OCI-LY3 (cell line): Measurements from ENCODE around the gene CRLF2.

Source experiments
- H2AFZ ChIP-seq: fragments of 200-600, 300-600 bp; shearing (Covaris generic); 2 replicates; pipeline ENCODE4 v1.6.0; 2014; ENCODE audit warnings: antibody characterized with exemption, low read depth, low read length
- H3K27ac ChIP-seq: fragments of 200-600, 300-600 bp; sonication (generic); 2 replicates; pipeline ENCODE4 v1.5.1; 2014; ENCODE audit warnings: mild to moderate bottlenecking, low read length, moderate library complexity, mixed read lengths
- H3K27me3 ChIP-seq: fragments of 200-600, 300-600 bp; sonication (generic); 2 replicates; pipeline ENCODE4 v1.6.1; 2014; ENCODE audit warnings: low read depth, low read length, mixed read lengths
- H3K36me3 ChIP-seq: fragments of 200-600, 300-600 bp; sonication (generic); replicated peaks from 2 replicates; pipeline ENCODE3; 2014; ENCODE audit warnings: low read depth, low read length, mixed read lengths
- H3K4me1 ChIP-seq: fragments of 300-600, 200-600 bp; sonication (generic); 2 replicates; pipeline ENCODE4 v1.6.1; 2014; ENCODE audit warnings: low read length, mixed read lengths
- H3K4me2 ChIP-seq: fragments of 200-600, 300-600 bp; sonication (generic); 2 replicates; pipeline ENCODE4 v1.6.1; 2014; ENCODE audit warnings: low read length, mixed read lengths
- H3K4me3 ChIP-seq: fragments of 300-600, 200-600 bp; sonication (generic); 2 replicates; pipeline ENCODE4 v1.5.1; 2014; ENCODE audit warnings: antibody characterized with exemption, mild to moderate bottlenecking, low read length, moderate library complexity
- H3K79me2 ChIP-seq: fragments of 300-600, 200-600 bp; shearing (Covaris generic); 2 replicates; pipeline ENCODE4 v1.6.1; 2014; ENCODE audit warnings: mild to moderate bottlenecking, low read length, mixed read lengths
- H3K9ac ChIP-seq: fragments of 300-600, 200-600 bp; shearing (Covaris generic); 2 replicates; pipeline ENCODE4 v1.6.0; 2014; ENCODE audit warnings: mild to moderate bottlenecking, low read length, moderate library complexity
- H3K9me3 ChIP-seq: fragments of 200-600, 300-600 bp; shearing (Covaris generic); 2 replicates; pipeline ENCODE4 v1.6.1; 2014; ENCODE audit warnings: low read length, mixed read lengths; ENCODE audit not compliant: insufficient read depth
- H4K20me1 ChIP-seq: fragments of 200-600, 300-600 bp; sonication (generic); 2 replicates; pipeline ENCODE4 v1.6.1; 2016; ENCODE audit warnings: low read length, mixed read lengths; ENCODE audit not compliant: insufficient read depth
- CTCF ChIP-seq: fragments of 200-600, 300-600 bp; sonication (generic); IDR thresholded peaks from 2 replicates; pipeline ENCODE4 v1.5.1; 2014; ENCODE audit warnings: antibody characterized with exemption, low read length, low read depth
- EZH2phosphoT487 ChIP-seq: fragments of 200-600 bp; shearing (Covaris generic); IDR thresholded peaks from 2 replicates; pipeline ENCODE4 v1.6.1; 2018; ENCODE audit warnings: antibody characterized with exemption, mixed run types, low read depth

The CRLF2 gene

GRCh38 chrX:1215123-1215823, 2.8 kb upstream of the CRLF2 start:
- no peak overlapping the region for H3K9ac ChIP-seq
- H3K27me3 ChIP-seq: peaks cover 2% of the 10 kb centered on the region; the same call in 1 of the 2 replicates
- H2AFZ ChIP-seq: 0 out of 2 replicates have a peak overlapping the region, but pooled peaks have one; percentile 2
- H3K4me2 ChIP-seq: peak overlapping the region; percentile 60
- H4K20me1 ChIP-seq: no peaks in the 10 kb centered on the region
- peak overlapping the region; percentile 40 for H3K4me3 ChIP-seq
- peaks cover 8% of the 10 kb centered on the region for H3K36me3 ChIP-seq
- no peaks in the 10 kb centered on the region for H3K79me2 ChIP-seq
- H3K9me3 ChIP-seq: peaks cover 3% of the 10 kb centered on the region; the same call in 1 of the 2 replicates
- H3K4me1 ChIP-seq: peaks cover 35% of the 10 kb centered on the region
- peak overlapping the region; percentile 75 for H3K27ac ChIP-seq
- TF ChIP-seq EZH2phosphoT487: no peak
- no peak for TF ChIP-seq CTCF

GRCh38 chrX:1213971-1214370, 1.5 kb upstream of the CRLF2 start:
- Histone ChIP-seq H3K27me3 (no peaks in the 10 kb centered on the region), H3K79me2 (no peaks in the 10 kb centered on the region), H4K20me1 (no peaks in the 10 kb centered on the region), H3K27ac (no peak overlapping the region), H3K4me2 (no peak overlapping the region), H3K36me3 (peaks cover 14% of the 10 kb centered on the region), H3K4me1 (peaks cover 42% of the 10 kb centered on the region), H3K9me3 (no peaks in the 10 kb centered on the region), H3K9ac (no peak overlapping the region), H3K4me3 (no peak overlapping the region), H2AFZ (no peak overlapping the region)
- TF ChIP-seq CTCF (no peak), EZH2phosphoT487 (no peak)

GRCh38 chrX:1210844-1211243, 1.6 kb downstream of the CRLF2 start:
- TF ChIP-seq EZH2phosphoT487 (no peak), CTCF (no peak)
- no peaks in the 10 kb centered on the region for H4K20me1 ChIP-seq
- no peaks in the 10 kb centered on the region for H3K27me3 ChIP-seq
- no peak overlapping the region for H3K27ac ChIP-seq
- no peaks in the 10 kb centered on the region for H3K79me2 ChIP-seq
- no peak overlapping the region for H3K9ac ChIP-seq
- no peak overlapping the region for H3K4me2 ChIP-seq
- no peaks in the 10 kb centered on the region for H3K9me3 ChIP-seq
- H2AFZ ChIP-seq: no peak overlapping the region
- H3K4me3 ChIP-seq: no peak overlapping the region
- peaks cover 11% of the 10 kb centered on the region for H3K36me3 ChIP-seq
- H3K4me1 ChIP-seq: peaks cover 63% of the 10 kb centered on the region

GRCh38 chrX:1207496-1208025, 4.9 kb downstream of the CRLF2 start:
- H3K4me2 ChIP-seq: peak overlapping the region; percentile 78
- peaks cover 13% of the 10 kb centered on the region for H3K36me3 ChIP-seq
- no peaks in the 10 kb centered on the region for H4K20me1 ChIP-seq
- no peaks in the 10 kb centered on the region for H3K79me2 ChIP-seq
- H3K9me3 ChIP-seq: no peaks in the 10 kb centered on the region
- H3K4me3 ChIP-seq: peak overlapping the region; percentile 75
- peak overlapping the region; percentile 91 for H3K27ac ChIP-seq
- TF ChIP-seq CTCF (no peak), EZH2phosphoT487 (no peak)
- H2AFZ ChIP-seq: no peak overlapping the region
- peaks cover 52% of the 10 kb centered on the region for H3K4me1 ChIP-seq
- no peaks in the 10 kb centered on the region for H3K27me3 ChIP-seq
- peak overlapping the region; percentile 60 for H3K9ac ChIP-seq
